ENCODE results near the gene SCN11A.

DNA sequence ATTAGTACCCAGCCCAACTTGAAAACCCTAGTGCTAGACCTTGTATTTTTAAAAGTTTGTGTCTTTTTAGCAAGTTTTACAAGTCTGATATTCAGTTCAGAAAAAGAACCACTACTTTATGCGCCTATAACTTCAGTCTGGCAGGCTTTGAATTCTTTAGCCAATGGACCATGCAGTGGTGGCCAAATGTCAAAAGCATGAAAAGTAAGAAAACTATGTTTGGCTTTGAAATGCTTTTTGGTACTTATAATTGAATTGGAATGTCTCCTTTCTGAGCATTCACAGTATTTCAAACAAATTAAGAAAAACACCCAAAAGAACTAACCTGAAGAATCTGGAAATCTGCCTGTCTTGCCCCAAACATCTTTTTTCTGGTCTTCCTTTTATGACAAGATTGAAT lies 12.9 kb upstream of the SCN11A start:
- TF ChIP-seq, protein P1, sequence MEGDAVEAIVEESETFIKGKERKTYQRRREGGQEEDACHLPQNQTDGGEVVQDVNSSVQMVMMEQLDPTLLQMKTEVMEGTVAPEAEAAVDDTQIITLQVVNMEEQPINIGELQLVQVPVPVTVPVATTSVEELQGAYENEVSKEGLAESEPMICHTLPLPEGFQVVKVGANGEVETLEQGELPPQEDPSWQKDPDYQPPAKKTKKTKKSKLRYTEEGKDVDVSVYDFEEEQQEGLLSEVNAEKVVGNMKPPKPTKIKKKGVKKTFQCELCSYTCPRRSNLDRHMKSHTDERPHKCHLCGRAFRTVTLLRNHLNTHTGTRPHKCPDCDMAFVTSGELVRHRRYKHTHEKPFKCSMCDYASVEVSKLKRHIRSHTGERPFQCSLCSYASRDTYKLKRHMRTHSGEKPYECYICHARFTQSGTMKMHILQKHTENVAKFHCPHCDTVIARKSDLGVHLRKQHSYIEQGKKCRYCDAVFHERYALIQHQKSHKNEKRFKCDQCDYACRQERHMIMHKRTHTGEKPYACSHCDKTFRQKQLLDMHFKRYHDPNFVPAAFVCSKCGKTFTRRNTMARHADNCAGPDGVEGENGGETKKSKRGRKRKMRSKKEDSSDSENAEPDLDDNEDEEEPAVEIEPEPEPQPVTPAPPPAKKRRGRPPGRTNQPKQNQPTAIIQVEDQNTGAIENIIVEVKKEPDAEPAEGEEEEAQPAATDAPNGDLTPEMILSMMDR (conservative IDR thresholded peaks at IDR 0.05), result no peak
- no peak for TF ChIP-seq EZH2 (IDR thresholded peaks at IDR 0.05; ENCODE audit: low read depth)
